T-helper 1 cell treated with Interleukin-12 subunit alpha and Interleukin-12 subunit beta and Interleukin-4 antibody, amounts not matched to agents 30 μg/mL and 1 μg/mL, for 36 hours (primary cell): Measurements from ENCODE around the gene GYPA.
"Not testable (repeated sequence)": the region's sequence is repeated elsewhere in the genome, so short reads cannot be mapped to it uniquely, and the experiment has no call there.

Experiments
- H3K27ac Mint-ChIP-seq: one replicate; pipeline ENCODE4 v1.8.0; 2021; ENCODE audit warnings: mild to moderate bottlenecking, mixed read lengths
- H3K27me3 Mint-ChIP-seq: one replicate; pipeline ENCODE4 v1.8.0; 2021; ENCODE audit warnings: low read depth, mixed read lengths
- H3K36me3 Mint-ChIP-seq: one replicate; pipeline ENCODE4 v1.8.0; 2021; ENCODE audit warnings: low read depth, mixed read lengths
- H3K4me1 Mint-ChIP-seq: one replicate; pipeline ENCODE4 v1.8.0; 2021; ENCODE audit warnings: low read depth, mixed read lengths
- H3K4me3 Mint-ChIP-seq: one replicate; pipeline ENCODE4 v1.8.0; 2021; ENCODE audit warnings: mild to moderate bottlenecking, moderate library complexity, mixed read lengths
- H3K9me3 Mint-ChIP-seq: one replicate; pipeline ENCODE4 v1.8.0; 2021; ENCODE audit warnings: mixed read lengths

GYPA gene

DNA sequence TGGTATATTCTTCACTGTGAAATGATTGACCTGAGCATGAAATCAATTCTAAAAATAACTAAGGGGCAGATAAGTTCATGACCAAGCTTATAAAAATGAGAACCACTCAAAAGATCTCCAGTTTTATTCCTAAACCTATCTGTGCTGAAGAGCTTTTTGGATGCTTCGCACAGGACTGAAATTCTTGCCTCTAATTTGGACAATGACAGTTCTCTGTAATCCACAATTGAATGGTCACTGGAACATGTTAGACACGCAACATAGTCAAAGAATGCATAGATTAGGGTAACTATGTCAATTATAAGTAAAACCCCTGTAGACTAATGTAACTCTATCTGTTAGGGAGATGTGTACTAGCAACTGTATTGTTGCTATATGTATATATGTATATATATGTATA is 42.7 kb downstream of the GYPA start:
- H3K4me3 Mint-ChIP-seq, H3K27me3 Mint-ChIP-seq, H3K36me3 Mint-ChIP-seq, H3K9me3 Mint-ChIP-seq, H3K27ac Mint-ChIP-seq, H3K4me1 Mint-ChIP-seq: not testable (repeated sequence)

DNA sequence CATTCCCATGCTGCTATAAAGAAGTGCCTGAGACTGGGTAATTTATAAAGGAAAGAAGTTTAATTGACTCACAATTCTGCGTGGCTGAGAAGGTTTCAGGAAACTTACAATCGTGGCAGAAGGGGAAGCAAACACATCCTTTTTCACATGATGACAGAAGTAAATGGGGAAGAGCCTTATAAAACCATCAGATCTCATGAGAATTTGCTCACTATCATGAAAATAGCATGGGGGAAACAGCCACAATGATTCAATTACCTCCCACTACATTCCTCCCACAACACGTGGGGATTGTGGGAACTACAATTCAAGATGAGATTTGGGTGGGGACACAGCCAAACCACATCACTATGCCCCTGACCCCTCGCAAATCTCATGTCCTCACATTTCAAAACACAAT is 46.5 kb downstream of the GYPA start:
- not testable (repeated sequence) for H3K4me3 Mint-ChIP-seq, H3K4me1 Mint-ChIP-seq, H3K27ac Mint-ChIP-seq, H3K36me3 Mint-ChIP-seq, H3K27me3 Mint-ChIP-seq, H3K9me3 Mint-ChIP-seq

DNA sequence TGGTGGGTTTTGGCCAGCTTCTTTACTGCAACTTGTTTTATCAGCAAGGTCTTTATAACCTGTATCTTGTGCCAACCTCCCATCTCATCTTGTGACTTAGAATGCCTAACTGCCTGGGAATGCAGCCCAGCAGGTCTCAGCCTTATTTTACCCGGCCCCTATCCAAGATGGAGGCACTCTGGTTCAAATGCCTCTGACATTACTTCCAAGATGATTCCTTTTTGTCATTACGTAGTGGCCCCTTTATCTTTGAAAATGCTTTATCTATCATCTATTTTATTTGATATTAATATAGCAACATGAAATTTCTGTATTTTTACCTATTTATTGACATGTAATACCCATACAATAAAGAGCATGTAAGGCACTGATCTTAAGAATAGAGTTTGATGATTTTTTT is 49.3 kb downstream of the GYPA start:
- H3K36me3 Mint-ChIP-seq, H3K9me3 Mint-ChIP-seq, H3K4me3 Mint-ChIP-seq, H3K27ac Mint-ChIP-seq, H3K4me1 Mint-ChIP-seq, H3K27me3 Mint-ChIP-seq: not testable (repeated sequence)

DNA sequence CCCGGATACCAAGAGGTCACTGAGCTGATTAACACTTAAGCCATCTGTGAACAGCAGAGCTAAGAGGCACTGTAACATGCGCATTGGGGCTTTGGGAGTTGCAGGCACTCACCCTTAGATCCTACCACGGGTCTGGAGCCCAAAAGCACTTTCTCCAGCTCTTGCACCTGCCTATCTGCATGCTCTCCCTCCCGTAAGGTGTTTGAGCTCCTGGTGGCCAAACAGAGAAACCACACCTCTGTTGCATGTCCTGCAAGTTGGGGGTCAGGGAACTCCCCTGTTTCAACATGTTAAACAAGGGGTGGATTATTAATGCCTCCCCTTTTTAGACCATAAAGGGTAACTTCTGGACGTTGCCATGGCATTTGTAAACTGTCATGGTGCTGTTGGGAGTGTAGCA is 49.8 kb downstream of the GYPA start:
- Mint-ChIP-seq H3K9me3 (no peaks in the 10 kb centered on the region), H3K4me1 (no peaks in the 10 kb centered on the region), H3K27me3 (no peaks in the 10 kb centered on the region), H3K36me3 (no peaks in the 10 kb centered on the region), H3K4me3 (no peak overlapping the region), H3K27ac (no peak overlapping the region)

DNA sequence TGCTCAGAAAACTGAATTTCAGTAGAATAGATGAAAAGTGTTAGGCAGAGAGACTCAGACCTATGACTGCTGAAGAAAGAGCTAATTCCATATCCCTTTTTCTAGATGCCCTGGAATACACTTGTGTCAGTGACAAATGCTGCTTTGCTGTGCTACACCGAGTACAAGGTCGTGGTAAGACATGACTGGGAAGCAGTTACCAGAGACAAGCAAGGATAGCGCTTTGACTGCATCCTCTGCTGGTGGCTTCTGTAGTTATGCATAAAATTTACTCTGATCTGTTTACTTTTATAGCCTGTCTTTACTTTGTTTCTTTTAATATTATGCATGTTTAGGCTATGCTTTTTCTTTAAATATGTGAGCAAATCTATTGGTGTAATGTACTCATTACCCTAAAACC is 58.5 kb downstream of the GYPA start:
- H3K36me3 Mint-ChIP-seq, H3K27ac Mint-ChIP-seq, H3K4me1 Mint-ChIP-seq, H3K27me3 Mint-ChIP-seq, H3K4me3 Mint-ChIP-seq, H3K9me3 Mint-ChIP-seq: not testable (repeated sequence)

DNA sequence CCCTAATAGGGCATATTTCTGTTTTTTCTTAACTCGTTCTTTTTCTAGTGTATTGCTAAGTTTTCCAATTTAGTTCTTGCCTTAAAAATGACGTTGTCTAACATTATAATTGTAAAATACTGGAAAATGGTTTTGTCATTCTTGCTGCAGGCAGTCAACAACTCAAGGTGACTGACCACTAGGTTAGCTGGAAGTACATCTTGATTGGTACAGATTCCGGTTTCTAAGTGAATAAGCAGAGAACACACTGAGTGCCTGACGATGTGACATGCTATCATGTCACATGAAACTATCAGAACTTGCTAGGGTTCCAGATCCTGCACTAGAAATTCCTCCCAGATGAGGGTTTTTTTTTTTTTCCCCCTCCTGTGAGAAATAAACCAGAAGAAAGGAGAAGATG is 60.4 kb downstream of the GYPA start:
- not testable (repeated sequence) for H3K4me1 Mint-ChIP-seq, H3K27me3 Mint-ChIP-seq, H3K4me3 Mint-ChIP-seq, H3K36me3 Mint-ChIP-seq, H3K9me3 Mint-ChIP-seq, H3K27ac Mint-ChIP-seq

DNA sequence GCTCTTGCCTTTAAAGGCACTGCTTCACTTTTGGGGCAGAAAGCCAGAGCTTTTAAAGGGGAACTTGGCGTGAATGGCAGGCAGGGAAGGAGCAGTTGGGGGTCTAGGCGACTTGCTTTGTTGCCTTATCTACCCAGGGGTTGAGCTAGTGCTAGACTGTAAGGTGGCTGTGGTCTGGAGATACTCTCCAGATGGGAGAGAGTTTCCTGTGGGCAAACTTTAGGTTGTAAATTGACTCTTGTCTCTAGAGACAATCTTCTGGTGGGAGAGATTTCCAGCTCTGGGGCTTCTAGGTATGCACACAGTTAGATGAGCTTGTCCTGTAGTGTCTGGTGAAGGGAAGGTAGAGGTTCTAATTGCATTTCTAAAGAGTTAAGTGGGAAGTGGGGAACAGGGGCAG is 61.8 kb downstream of the GYPA start:
- H3K36me3 Mint-ChIP-seq, H3K4me1 Mint-ChIP-seq, H3K27ac Mint-ChIP-seq, H3K27me3 Mint-ChIP-seq, H3K9me3 Mint-ChIP-seq, H3K4me3 Mint-ChIP-seq: not testable (repeated sequence)

GRCh38 chr4:144061556-144061955 is 79.0 kb downstream of the GYPA start:
- H3K27me3 Mint-ChIP-seq, result not testable (repeated sequence)

GRCh38 chr4:144060234-144060859 is 80.2 kb downstream of the GYPA start:
- H3K4me3 Mint-ChIP-seq, H3K27ac Mint-ChIP-seq, H3K4me1 Mint-ChIP-seq, H3K27me3 Mint-ChIP-seq, H3K36me3 Mint-ChIP-seq: not testable (repeated sequence)
- H3K9me3 Mint-ChIP-seq, result peaks cover 12% of the 10 kb centered on the region

More at GRCh38 chr4:144061556-144061955, 79.0 kb downstream of the GYPA start:
- H3K4me1 Mint-ChIP-seq, H3K27ac Mint-ChIP-seq, H3K4me3 Mint-ChIP-seq, H3K36me3 Mint-ChIP-seq: not testable (repeated sequence)
- H3K9me3 Mint-ChIP-seq, result peaks cover 12% of the 10 kb centered on the region
